Uterus (tissue), 4 donors: ENCODE measurements around the gene RAP2C. TPM values are rescaled to one million over a fixed set of nuclear protein-coding genes. Genes with fewer than 3 reads are reported as not detected.

Source experiments
- DNase-seq, 2 donors: peaks; one replicate each; pipeline ENCODE4 v3.0.0-alpha.2; 2019 to 2020
- H3K27ac ChIP-seq, 2 donors: fragments of 200-600 bp; sonication (generic); 1 replicate in 1 of 2; 2 replicates in 1 of 2; pipeline ENCODE4 v1.5.1; 2016 to 2018
- H3K27me3 ChIP-seq, 2 donors: fragments of 200-600 bp; sonication (generic); one replicate each; pipeline ENCODE4 v1.5.1; 2018 to 2019; ENCODE audit warnings: control low read depth in 1 of 2
- H3K36me3 ChIP-seq, 2 donors: fragments of 200-600 bp; sonication (generic); one replicate each; pipeline ENCODE4 v1.5.1; 2019; ENCODE audit warnings: control low read depth in 1 of 2
- H3K4me1 ChIP-seq, 2 donors: fragments of 200-600 bp; sonication (generic); one replicate each; pipeline ENCODE4 v1.5.1; 2018 to 2019; ENCODE audit warnings: control low read depth in 1 of 2
- H3K4me3 ChIP-seq, 2 donors: fragments of 200-600 bp; sonication (generic); 1 replicate in 1 of 2; 2 replicates in 1 of 2; pipeline ENCODE4 v1.5.1; 2018 to 2019; ENCODE audit warnings: mild to moderate bottlenecking in 1 of 2
- H3K9me3 ChIP-seq, 2 donors: fragments of 200-600 bp; sonication (generic); one replicate each; pipeline ENCODE4 v1.5.1; 2019; ENCODE audit warnings: control low read depth in 1 of 2
- POLR2A ChIP-seq, 2 donors: fragments of 450-650 bp; IDR thresholded peaks; one replicate each; pipeline ENCODE4 v1.6.1; 2016; ENCODE audit warnings: antibody characterized with exemption in 2 of 2, mild to moderate bottlenecking in 1 of 2, moderate library complexity in 1 of 2
- intact Hi-C: fragments of 100-400 bp; cut with DNase I; formaldehyde crosslinking; loops from one replicate; pipeline ENCODE4 v1.15.1; 2023; ENCODE audit warnings: low total_unique reads
- total RNA-seq, 4 donors: library from RNA; depleted of rRNA in 3 of 4; stranded (reverse); fragments of >200 nt in 3 of 4; gene quantifications; one replicate each; pipeline versions ENCODE4 v1.1.0 to v1.2.4, GENCODE V29; 2014 to 2023
- TF ChIP-seq, protein P1 (sequence below), 4 experiments: fragments of 200-600 bp in 2 of 4; fragments of 450-650 bp in 2 of 4; sonication (generic) in 2 of 4; IDR thresholded peaks; one replicate each; pipeline ENCODE4 v1.5.1; 2016 to 2019; ENCODE audit warnings: antibody characterized with exemption in 4 of 4, mild to moderate bottlenecking in 2 of 4, moderate library complexity in 1 of 4
- donor health status: DM: yes; HTN: yes; CAD: no.

RAP2C gene
- total RNA-seq, 4 donors from 2014 or later = 68.6 to 146 (median 111) TPM

DNA sequence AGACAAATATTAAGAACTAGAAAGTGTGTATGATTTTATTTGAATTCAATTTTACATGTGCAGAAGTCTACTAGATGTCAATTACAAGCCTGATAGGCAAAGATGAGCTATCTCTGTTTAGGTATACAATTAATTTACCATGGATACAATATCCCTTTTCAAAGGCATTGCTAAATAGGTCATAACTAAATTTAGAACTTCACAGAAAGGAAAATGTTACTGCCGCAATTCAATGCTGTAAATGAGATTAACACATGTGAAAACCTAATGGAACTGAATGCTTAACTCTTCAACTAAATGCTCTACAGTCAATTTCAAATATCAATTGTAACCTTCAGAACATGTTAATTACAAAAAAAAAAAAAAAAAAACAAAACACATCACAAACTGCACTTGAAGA lies 14.6 kb downstream of the RAP2C start:
- no peak overlapping the region for H3K4me3 ChIP-seq
- DNase-seq = no peak
- peak overlapping the region in 1 of 2 donors; percentile 99 for H3K27ac ChIP-seq
- intact Hi-C loops = no loop called here
- TF ChIP-seq, protein P1, sequence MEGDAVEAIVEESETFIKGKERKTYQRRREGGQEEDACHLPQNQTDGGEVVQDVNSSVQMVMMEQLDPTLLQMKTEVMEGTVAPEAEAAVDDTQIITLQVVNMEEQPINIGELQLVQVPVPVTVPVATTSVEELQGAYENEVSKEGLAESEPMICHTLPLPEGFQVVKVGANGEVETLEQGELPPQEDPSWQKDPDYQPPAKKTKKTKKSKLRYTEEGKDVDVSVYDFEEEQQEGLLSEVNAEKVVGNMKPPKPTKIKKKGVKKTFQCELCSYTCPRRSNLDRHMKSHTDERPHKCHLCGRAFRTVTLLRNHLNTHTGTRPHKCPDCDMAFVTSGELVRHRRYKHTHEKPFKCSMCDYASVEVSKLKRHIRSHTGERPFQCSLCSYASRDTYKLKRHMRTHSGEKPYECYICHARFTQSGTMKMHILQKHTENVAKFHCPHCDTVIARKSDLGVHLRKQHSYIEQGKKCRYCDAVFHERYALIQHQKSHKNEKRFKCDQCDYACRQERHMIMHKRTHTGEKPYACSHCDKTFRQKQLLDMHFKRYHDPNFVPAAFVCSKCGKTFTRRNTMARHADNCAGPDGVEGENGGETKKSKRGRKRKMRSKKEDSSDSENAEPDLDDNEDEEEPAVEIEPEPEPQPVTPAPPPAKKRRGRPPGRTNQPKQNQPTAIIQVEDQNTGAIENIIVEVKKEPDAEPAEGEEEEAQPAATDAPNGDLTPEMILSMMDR (IDR thresholded peaks at IDR 0.05) = no peak
- TF ChIP-seq POLR2A (IDR thresholded peaks at IDR 0.05) = no peak
- H3K9me3 ChIP-seq = no peaks in the 10 kb centered on the region
- no peaks in the 10 kb centered on the region for H3K27me3 ChIP-seq
- no peaks in the 10 kb centered on the region for H3K4me1 ChIP-seq
- no peaks in the 10 kb centered on the region for H3K36me3 ChIP-seq

DNA sequence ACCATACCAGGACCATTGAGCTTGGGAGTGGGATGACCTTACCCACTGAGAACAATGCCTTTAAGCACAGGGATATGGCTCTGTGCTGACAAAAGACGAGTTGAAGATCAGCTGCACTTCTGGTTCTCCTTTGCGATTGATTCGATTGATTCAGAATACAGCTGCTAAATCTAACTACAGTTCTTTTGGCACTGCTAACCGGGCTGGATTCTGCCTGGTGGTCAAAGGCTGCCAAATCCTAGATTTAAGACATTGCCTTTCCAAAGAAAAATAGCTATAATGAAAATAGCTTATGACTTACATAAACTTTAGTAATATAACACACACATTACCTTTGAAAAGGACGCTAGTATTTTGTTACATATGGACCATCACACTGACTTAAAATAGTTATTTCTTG lies 18.3 kb downstream of the RAP2C start:
- no peak for DNase-seq
- TF ChIP-seq, protein P1 (IDR thresholded peaks at IDR 0.05) = no peak
- TF ChIP-seq POLR2A (IDR thresholded peaks at IDR 0.05) = no peak
- H3K27ac ChIP-seq = peak overlapping the region in 1 of 2 donors; percentile 13
- no peaks in the 10 kb centered on the region for H3K27me3 ChIP-seq
- no peaks in the 10 kb centered on the region for H3K36me3 ChIP-seq
- no peaks in the 10 kb centered on the region for H3K4me1 ChIP-seq
- no peak overlapping the region for H3K4me3 ChIP-seq
- intact Hi-C loops = no loop called here
- no peaks in the 10 kb centered on the region for H3K9me3 ChIP-seq

DNA sequence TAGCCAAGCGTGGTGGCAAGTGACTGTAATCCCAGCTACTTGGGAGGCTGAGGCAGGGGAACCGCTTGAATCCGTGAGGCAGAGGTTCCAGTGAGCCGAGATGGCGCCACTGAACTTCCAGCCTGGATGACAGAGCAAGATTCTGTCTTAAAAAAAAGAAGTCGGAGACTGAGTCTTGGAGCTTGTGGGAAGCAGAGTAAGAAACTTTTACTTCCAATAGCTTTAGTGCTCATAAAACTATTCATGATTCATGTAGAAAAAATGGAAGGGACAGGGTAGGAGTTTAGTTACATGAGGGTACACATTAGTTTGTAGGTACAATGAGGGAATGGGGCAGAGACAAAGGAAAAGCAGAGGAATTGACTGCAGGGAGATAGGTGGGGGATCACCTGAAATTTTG lies 19.3 kb downstream of the RAP2C start:
- H3K4me1 ChIP-seq = no peaks in the 10 kb centered on the region
- intact Hi-C loops = no loop called here
- no peaks in the 10 kb centered on the region for H3K9me3 ChIP-seq
- H3K27me3 ChIP-seq = no peaks in the 10 kb centered on the region
- peak overlapping the region in 1 of 2 donors; percentile 13 for H3K27ac ChIP-seq
- no peak for TF ChIP-seq POLR2A (IDR thresholded peaks at IDR 0.05)
- TF ChIP-seq, protein P1 (IDR thresholded peaks at IDR 0.05) = no peak
- no peaks in the 10 kb centered on the region for H3K36me3 ChIP-seq
- DNase-seq = no peak
- H3K4me3 ChIP-seq = no peak overlapping the region

DNA sequence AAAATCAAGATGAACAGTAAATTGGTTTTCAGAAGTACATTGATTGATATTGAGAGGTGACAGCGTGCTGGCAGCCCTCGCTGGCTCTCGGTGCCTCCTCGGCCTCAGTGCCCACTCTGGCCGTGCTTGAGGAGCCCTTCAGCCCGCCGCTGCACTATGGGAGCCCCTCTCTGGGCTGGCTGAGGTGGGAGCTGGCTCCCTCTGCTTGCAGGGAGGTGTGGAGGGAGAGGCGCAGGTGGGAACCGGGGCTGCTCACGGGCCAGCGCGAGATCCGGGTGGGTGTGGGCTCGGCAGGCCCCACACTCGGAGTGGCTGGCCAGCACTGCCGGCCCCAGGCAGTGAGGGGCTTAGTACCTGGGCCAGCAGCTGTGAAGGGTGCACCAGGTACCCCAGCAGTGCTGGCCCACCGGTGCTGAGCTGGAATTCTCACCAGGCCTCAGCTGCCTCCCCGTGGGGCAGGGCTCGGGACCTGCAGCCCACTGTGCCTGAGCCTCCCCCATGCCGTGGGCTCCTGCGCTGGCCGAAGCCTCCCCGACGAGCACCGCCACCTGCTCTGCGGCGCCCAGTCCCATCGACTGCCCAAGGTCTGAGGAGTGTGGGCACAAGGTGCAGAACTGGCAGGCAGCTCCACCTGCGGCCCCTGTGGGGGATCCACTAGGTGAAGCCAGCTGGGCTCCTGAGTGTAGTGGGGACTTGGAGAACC lies 25.2 kb downstream of the RAP2C start:
- no peaks in the 10 kb centered on the region for H3K27me3 ChIP-seq
- no peak for DNase-seq
- H3K4me3 ChIP-seq = no peak overlapping the region
- no peaks in the 10 kb centered on the region for H3K9me3 ChIP-seq
- no peaks in the 10 kb centered on the region for H3K36me3 ChIP-seq
- intact Hi-C loops = no loop called here
- H3K4me1 ChIP-seq = no peaks in the 10 kb centered on the region
- no peak overlapping the region for H3K27ac ChIP-seq
- TF ChIP-seq, protein P1 (IDR thresholded peaks at IDR 0.05) = no peak
- no peak for TF ChIP-seq POLR2A (IDR thresholded peaks at IDR 0.05)

DNA sequence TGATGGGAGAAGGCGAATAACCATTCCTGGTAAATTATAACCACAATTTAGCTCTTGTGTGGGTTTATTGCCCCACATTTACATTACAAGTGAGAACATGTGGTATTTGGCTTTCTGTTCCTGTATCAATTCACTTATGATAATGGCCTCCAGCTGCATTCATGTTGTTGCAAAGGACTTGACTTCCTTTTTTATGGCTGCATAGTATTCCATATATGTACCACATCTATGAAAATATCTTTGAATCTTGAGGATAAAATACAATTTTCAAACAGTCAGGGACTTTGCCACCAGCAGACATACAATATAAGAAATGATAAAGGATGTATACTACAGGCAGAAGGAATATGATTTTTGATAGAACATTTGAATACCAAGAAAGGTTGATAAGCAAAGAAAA lies 27.3 kb downstream of the RAP2C start:
- Histone ChIP-seq H3K9me3 (no peaks in the 10 kb centered on the region), H3K27me3 (no peaks in the 10 kb centered on the region), H3K4me1 (no peaks in the 10 kb centered on the region), H3K27ac (no peak overlapping the region), H3K4me3 (no peak overlapping the region), H3K36me3 (no peaks in the 10 kb centered on the region)
- intact Hi-C loops = no loop called here
- TF ChIP-seq, protein P1 (IDR thresholded peaks at IDR 0.05) = no peak
- no peak for DNase-seq
